NCI-H1092 treated with DMSO at 0.1 percent for 48 hours (cell line): Measurements from ENCODE around the gene ANKRD44.
"Not testable (repeated sequence)": the region's sequence is repeated elsewhere in the genome, so short reads cannot be mapped to it uniquely, and the experiment has no call there.

Source experiments
- DNase-seq: peaks from one replicate; lab custom pipeline; 2025; lab: John Stamatoyannopoulos, UW

ANKRD44 gene

GRCh38 chr2:197259470-197259999 is 51.0 kb downstream of the ANKRD44 start:
- DNase-seq, result no peak

GRCh38 chr2:197258580-197258979 is 52.0 kb downstream of the ANKRD44 start:
- no peak for DNase-seq

DNA sequence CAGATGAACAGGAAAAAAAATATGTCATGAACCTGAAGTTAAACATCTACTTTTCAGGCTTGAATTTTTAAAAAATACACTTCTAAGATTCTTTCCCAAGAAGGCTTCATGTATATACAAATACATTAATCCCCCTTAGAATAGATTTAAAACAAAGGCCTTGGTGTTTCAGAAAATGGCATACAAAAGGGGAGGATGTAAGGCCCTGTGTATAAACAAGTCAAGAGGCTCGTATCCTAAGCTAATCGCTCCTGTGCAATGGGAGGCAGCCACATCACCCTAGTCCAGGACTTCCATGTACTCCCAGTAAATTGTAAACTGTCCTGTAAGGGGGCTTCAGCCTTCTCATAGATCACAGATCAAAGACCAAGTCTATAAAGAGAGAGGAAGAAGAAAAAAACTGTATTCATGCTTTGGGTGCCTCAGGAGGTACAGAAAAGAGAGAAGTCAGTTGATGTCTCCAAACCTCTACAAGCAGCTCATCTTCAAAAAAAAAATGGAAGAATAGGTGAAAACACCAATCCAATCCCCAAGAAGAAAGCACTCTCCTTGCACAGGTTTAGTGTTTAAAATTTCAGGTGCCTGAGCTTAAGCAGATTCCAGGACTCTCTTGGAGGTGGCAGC is 53.9 kb downstream of the ANKRD44 start:
- DNase-seq, result no peak

- DNase-seq, result no peak
Measured at GRCh38 chr2:197256021-197256420, 54.6 kb downstream of the ANKRD44 start.

GRCh38 chr2:197255543-197255942 is 55.0 kb downstream of the ANKRD44 start:
- no peak for DNase-seq

- no peak for DNase-seq
Measured at GRCh38 chr2:197254776-197255530, 55.6 kb downstream of the ANKRD44 start.

DNA sequence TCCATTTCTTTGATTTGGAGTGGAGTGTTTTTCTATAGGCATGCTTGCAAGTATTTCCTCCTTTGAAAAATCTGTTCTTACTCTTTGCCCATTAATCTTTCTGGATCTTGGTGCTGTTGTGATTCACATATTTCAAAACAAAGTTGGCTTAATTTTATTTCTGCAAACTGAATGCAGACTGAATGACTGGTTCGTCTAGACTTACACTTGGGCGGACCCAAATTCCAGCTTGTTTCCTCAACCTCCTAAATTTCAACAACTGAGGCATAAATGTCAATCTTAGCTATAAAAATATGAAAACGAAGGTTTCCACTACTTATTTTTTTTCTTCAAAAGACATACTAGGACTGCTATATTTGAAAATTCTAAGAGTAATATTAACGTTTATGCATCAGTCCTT is 59.0 kb downstream of the ANKRD44 start:
- DNase-seq, result no peak

DNA sequence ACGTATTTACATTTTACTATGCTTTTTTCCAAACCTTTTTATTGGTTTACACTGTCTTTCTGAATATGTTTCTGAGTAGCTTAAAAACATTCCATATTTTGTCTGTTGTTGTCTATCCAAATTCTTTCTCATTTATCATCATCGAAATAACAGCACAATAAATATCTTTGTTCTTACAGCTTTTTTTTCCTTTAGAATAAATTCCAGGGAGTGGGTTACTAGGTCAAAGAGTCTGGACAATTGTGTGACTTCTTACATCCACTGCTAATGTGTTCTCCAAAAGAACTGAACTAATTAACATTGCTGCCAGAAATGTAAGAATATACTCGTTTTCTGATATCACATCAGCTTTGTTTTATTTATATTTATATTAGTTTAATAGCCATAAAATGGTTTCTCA is 59.4 kb downstream of the ANKRD44 start:
- DNase-seq, result no peak

GRCh38 chr2:197250084-197250397 is 60.5 kb downstream of the ANKRD44 start:
- DNase-seq, result no peak

GRCh38 chr2:197249381-197250083 is 61.0 kb downstream of the ANKRD44 start:
- no peak for DNase-seq

GRCh38 chr2:197248623-197249022 is 62.0 kb downstream of the ANKRD44 start:
- no peak for DNase-seq

GRCh38 chr2:197248001-197248401 is 62.6 kb downstream of the ANKRD44 start:
- no peak for DNase-seq

DNA sequence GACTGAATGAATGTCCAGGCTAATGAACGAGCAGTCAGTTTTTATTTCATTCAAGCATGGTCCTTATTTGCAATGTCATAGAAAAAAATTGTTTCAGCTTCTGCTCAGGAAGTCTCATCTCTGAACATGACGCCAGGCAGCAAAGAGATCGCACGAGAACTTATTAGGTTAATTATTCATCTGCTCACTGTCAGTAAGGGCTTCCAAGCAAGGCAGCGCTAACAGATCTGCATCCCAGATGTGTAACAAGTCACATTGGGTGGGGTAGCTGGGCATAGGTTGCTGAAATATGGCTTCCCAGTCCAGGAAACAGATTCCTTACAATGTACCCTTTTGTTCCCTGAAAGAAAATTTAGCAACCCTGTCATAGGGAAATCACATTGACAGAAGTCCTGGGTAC is 63.5 kb downstream of the ANKRD44 start:
- no peak for DNase-seq

DNA sequence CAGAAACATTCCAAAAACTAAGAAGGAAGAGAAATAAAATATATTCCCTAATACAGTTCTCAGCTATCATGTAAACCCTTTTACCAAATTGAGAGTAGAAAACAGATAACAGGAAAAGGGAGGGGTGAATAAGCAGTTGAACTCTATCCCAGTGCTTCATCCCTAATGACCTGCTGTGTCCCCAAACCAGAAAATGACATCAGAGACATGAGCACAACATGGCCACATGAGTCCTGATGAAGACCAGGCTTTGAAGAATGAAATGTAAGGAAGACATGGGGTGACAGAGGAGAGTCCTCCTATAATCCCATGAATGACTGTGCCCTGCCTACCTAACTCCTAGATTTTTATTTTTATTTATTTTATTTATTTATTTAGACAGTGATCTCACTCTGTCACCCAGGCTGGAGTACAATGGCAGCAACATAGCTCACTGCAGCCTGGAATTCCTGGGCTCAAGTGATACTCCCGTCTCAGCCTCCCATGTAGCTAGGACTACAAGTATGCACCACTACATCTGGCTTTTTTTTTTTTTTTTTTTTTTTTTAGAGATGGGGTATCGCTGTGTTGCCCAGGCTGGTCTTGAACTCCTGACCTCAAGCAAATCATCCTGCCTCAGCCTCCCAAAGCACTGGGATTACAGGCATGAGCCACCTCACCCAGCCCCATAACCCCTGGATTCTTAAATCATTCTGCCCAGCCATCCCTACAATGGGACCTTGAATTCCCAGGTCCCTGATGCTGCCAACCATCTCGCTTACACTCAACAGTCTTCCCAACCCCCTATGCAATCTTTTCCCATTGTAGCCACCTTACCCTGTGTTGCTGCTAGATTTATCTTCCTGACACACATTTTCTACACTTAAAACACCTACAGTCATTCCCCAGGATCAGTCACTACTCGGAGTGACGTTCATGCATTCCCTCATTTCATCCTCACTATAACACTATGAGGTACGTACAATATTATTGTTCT is 64.5 kb downstream of the ANKRD44 start:
- DNase-seq, result no peak

DNA sequence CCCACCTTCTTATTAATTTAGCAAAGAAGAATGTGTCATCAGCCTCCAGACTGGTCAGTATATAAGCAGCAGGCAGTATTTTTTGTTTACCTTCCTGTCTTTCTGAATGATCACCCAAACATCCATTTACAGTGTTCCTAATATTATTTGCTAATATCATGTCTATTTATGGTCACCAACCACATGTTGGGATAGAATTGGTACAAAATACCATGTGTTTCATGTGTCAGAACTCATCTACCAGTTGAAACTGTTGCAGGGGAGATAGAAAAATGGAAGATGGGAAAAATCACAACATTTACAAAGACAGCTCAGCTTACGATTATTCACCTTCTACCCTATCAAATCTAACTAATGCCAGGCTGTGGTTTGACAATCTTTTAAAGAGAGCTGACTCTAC is 66.2 kb downstream of the ANKRD44 start:
- no peak for DNase-seq

- DNase-seq, result no peak
Measured at GRCh38 chr2:197242719-197243118, 67.9 kb downstream of the ANKRD44 start.

DNA sequence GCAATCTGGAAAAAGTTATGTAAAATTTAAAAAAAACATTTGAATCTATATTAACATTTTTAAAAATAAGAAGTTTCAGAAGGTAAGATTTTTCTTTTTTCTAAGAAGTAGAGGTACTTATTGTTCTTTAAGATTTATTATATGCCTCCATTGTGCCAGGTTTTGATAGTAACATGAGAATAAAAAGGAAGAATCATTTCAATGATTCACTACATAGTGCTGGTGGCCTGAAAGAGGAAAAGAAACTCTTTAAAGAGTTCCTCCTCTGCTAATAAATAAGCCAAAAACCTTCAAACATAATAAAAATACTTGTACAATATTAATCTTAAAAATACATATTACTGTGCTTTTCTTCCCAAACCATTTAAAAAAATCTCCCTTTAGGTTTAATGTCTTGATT is 69.0 kb downstream of the ANKRD44 start:
- DNase-seq, result no peak

GRCh38 chr2:197241153-197241552 is 69.4 kb downstream of the ANKRD44 start:
- no peak for DNase-seq

DNA sequence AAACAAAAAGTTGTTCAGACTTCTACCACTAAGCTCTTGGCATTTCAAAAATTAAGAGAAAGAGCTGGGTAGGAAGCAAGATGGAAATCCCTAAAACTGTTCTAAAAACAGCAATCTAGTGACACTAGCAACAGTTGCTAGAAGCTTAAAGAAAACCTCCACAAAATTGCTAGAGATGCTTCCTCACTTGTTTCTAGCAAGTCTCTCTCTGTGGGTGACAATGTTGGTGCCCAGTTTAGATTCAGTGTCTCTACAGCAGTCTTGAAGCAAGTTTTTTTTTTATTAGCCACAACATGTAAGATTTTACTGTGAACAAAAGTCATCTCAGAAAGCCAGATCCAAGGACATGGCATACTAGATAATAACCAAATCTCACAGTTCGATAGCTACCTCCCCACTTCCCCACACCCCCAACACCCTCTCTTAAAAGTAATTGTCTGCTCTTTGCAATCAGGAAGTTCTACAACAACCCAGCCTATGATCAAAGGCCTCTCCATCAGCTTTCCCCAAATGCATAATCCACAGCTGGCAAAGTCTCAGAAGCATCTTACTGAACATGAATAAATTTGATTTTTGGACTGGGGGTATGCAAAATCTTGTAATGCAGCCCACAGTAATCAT is 70.0 kb downstream of the ANKRD44 start:
- no peak for DNase-seq

DNA sequence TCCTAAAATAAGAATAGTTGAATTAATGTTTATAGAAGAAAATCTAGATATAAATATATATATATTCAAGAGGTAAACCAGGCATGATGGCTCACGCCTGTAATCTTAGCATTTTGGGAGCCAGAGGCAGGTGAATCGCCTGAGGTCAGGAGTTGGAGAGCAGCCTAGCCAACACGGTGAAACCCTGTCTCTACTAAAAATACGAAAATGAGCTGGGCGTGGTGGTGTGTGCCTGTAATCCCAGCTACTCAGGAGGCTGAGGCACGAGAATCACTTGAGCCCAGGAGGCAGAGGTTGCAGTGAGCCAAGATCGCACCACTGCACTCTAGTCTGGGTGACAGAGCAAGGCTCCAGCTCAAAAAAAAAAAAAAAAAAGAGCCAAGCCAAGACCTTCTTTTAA is 70.6 kb downstream of the ANKRD44 start:
- DNase-seq, result not testable (repeated sequence)

GRCh38 chr2:197239434-197239833 is 71.1 kb downstream of the ANKRD44 start:
- no peak for DNase-seq

DNA sequence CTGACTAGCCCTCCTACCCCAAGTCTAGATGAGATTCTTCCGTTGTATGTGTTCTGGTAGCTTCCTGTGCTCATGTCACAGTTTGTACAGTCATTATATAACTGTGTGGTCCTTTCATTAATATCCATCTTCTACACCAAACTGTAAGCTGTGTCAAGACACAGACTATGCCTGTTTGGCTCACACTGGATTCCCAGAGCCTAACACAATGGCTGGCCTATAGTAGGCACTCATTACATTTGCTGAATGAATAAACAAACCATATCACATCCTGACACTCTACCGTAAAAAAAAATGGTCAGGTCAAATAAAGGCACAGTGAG is 72.6 kb downstream of the ANKRD44 start:
- no peak for DNase-seq
